ENCODE measurements around the gene RGS5. TPM values are rescaled to one million over a fixed set of nuclear protein-coding genes. Genes with fewer than 3 reads are reported as not detected.

The RGS5 gene
- total RNA-seq, 1 experiment from 2014 or later, result 14.1 TPM

DNA sequence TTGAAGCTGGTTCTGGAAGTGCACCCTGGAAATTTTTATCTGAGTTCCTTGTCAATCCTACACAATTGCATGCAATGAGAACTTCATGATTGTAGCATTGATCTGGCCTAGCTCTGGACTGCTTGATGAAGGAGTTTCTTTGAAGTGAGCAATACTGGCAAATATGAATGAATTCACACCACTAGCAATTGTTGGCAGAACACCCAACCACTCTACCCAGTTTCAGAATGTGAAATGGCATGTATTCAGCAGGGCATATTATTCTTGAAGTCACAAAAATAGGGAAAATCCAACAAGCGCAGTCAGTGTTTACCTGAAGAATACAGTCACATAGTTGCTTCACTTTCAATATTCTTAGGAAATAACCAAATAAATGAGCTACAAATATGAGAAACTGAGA, 57.3 kb downstream of the RGS5 start:
- no peak for DNase-seq (ENCODE audit: unreplicated experiment)
- Mint-ChIP-seq H3K4me3 (ENCODE audit: unreplicated experiment) (no peak overlapping the region), H3K9me3 (ENCODE audit: unreplicated experiment) (no peaks in the 10 kb centered on the region), H3K27me3 (ENCODE audit: insufficient read depth, unreplicated experiment) (no peaks in the 10 kb centered on the region), H3K4me1 (ENCODE audit: insufficient read depth, unreplicated experiment) (no peaks in the 10 kb centered on the region), H3K27ac (ENCODE audit: low read depth, unreplicated experiment) (no peak overlapping the region), H3K36me3 (ENCODE audit: insufficient read depth, unreplicated experiment) (no peaks in the 10 kb centered on the region)
- POLR2A ChIA-PET, result no interaction called here
- no TSS peak for BruUV-seq (replicated peaks)
- CTCF ChIA-PET, result interaction anchor here (0.6 to 1.2 kb wide), 4 partner anchors 17 to 297 kb away, joined by 3 to 4 read pairs (median 3); no protein-coding TSS in a partner anchor
- no peak for TF ChIP-seq CTCF (IDR thresholded peaks at IDR 0.05; ENCODE audit: unreplicated experiment)
- intact Hi-C loops (cut with micrococcal nuclease), result no loop called here

- H3K36me3 Mint-ChIP-seq (ENCODE audit: insufficient read depth, unreplicated experiment), result no peaks in the 10 kb centered on the region
- H3K27ac Mint-ChIP-seq (ENCODE audit: low read depth, unreplicated experiment), result no peak overlapping the region
- intact Hi-C loops (cut with micrococcal nuclease), result no loop called here
- no peaks in the 10 kb centered on the region for H3K27me3 Mint-ChIP-seq (ENCODE audit: insufficient read depth, unreplicated experiment)
- POLR2A ChIA-PET, result no interaction called here
- no peaks in the 10 kb centered on the region for H3K9me3 Mint-ChIP-seq (ENCODE audit: unreplicated experiment)
- DNase-seq (ENCODE audit: unreplicated experiment), result no peak
- CTCF ChIA-PET, result interaction anchor here (1.2 kb wide), 1 partner anchor 296 kb away, joined by 3 read pairs; no protein-coding TSS in a partner anchor
- TF ChIP-seq CTCF (IDR thresholded peaks at IDR 0.05; ENCODE audit: unreplicated experiment), result no peak
- no peak overlapping the region for H3K4me3 Mint-ChIP-seq (ENCODE audit: unreplicated experiment)
- no TSS peak for BruUV-seq (replicated peaks)
- H3K4me1 Mint-ChIP-seq (ENCODE audit: insufficient read depth, unreplicated experiment), result no peaks in the 10 kb centered on the region
Observed at GRCh38 chr1:163144418-163144817, 58.3 kb downstream of the RGS5 start.

DNA sequence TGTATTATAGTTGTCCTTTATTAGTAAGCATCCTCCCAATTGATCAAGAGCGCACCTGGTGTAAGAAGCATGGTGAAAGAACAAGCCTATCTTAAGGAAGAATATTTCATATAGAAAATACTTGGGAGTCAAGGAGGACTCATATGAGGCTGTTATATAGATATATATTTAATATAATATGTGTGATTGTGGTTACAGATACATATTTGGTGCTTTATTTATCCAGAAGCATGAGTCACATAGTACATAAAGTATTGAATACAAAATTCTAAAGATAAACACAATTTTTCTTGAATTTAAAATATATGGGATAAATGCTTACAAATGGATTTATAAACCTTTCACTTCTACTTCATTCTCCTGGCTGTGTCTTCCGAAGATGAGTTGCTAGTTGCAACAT, 60.6 kb downstream of the RGS5 start:
- Mint-ChIP-seq H3K9me3 (ENCODE audit: unreplicated experiment) (no peaks in the 10 kb centered on the region), H3K4me1 (ENCODE audit: insufficient read depth, unreplicated experiment) (no peaks in the 10 kb centered on the region), H3K27ac (ENCODE audit: low read depth, unreplicated experiment) (no peak overlapping the region), H3K36me3 (ENCODE audit: insufficient read depth, unreplicated experiment) (no peaks in the 10 kb centered on the region), H3K27me3 (ENCODE audit: insufficient read depth, unreplicated experiment) (no peaks in the 10 kb centered on the region), H3K4me3 (ENCODE audit: unreplicated experiment) (no peak overlapping the region)
- CTCF ChIA-PET, result interaction anchor here (0.9 kb wide), 1 partner anchor 22 kb away, joined by 3 read pairs; no protein-coding TSS in a partner anchor
- TF ChIP-seq CTCF (IDR thresholded peaks at IDR 0.05; ENCODE audit: unreplicated experiment), result no peak
- no TSS peak for BruUV-seq (replicated peaks)
- POLR2A ChIA-PET, result no interaction called here
- no peak for DNase-seq (ENCODE audit: unreplicated experiment)
- intact Hi-C loops (cut with micrococcal nuclease), result no loop called here

GRCh38 chr1:163141556-163141955, 61.2 kb downstream of the RGS5 start:
- no peak for DNase-seq (ENCODE audit: unreplicated experiment)
- no peaks in the 10 kb centered on the region for H3K36me3 Mint-ChIP-seq (ENCODE audit: insufficient read depth, unreplicated experiment)
- no peak overlapping the region for H3K27ac Mint-ChIP-seq (ENCODE audit: low read depth, unreplicated experiment)
- ChIA-PET POLR2A (no interaction called here), CTCF (no interaction called here)
- no peak for TF ChIP-seq CTCF (IDR thresholded peaks at IDR 0.05; ENCODE audit: unreplicated experiment)
- H3K4me3 Mint-ChIP-seq (ENCODE audit: unreplicated experiment), result no peak overlapping the region
- H3K27me3 Mint-ChIP-seq (ENCODE audit: insufficient read depth, unreplicated experiment), result no peaks in the 10 kb centered on the region
- intact Hi-C loops (cut with micrococcal nuclease), result no loop called here
- H3K4me1 Mint-ChIP-seq (ENCODE audit: insufficient read depth, unreplicated experiment), result no peaks in the 10 kb centered on the region
- no peaks in the 10 kb centered on the region for H3K9me3 Mint-ChIP-seq (ENCODE audit: unreplicated experiment)
- BruUV-seq (replicated peaks), result no TSS peak
